Fibroblast of lung (primary cell): ENCODE measurements around the gene DPEP2. TPM values are rescaled to one million over a fixed set of nuclear protein-coding genes. Genes with fewer than 3 reads are reported as not detected.

Experiments
- DNase-seq, 2 donors: peaks; one replicate each; pipeline versions ENCODE4 v3.0.0 to v3.0.0-alpha.2; 2010; ENCODE audit warnings: low read depth in 2 of 2
- H2AFZ ChIP-seq: 2 replicates; pipeline ENCODE4 v1.5.1; 2012; ENCODE audit warnings: low read length, control low read depth, inconsistent platforms
- H3K27ac ChIP-seq: 2 replicates; pipeline ENCODE4 v1.5.1; 2011; ENCODE audit warnings: low read length, control low read depth; ENCODE audit not compliant: insufficient read depth
- H3K27me3 ChIP-seq: 2 replicates; pipeline ENCODE4 v1.5.1; 2011; ENCODE audit warnings: mild to moderate bottlenecking, low read length; ENCODE audit not compliant: control insufficient read depth, insufficient read depth
- H3K36me3 ChIP-seq: 2 replicates; pipeline ENCODE4 v1.5.1; 2011; ENCODE audit warnings: low read length; ENCODE audit not compliant: control insufficient read depth, insufficient read depth
- H3K4me1 ChIP-seq: 2 replicates; pipeline ENCODE4 v1.5.1; 2011; ENCODE audit warnings: low read length; ENCODE audit not compliant: control insufficient read depth, insufficient read depth; ENCODE audit errors: extremely low read depth
- H3K4me2 ChIP-seq: 2 replicates; pipeline ENCODE4 v1.5.1; 2011; ENCODE audit warnings: low read length, control low read depth; ENCODE audit not compliant: insufficient read depth; ENCODE audit errors: extremely low read depth
- H3K4me3 ChIP-seq, 4 experiments: fragments of 200-600 bp in 1 of 4; sonication (generic) in 1 of 4; replicated peaks in 1 of 4; 2 replicates each; pipeline ENCODE4 v1.5.1; 2011 to 2016; ENCODE audit warnings: low read length in 4 of 4, low read depth in 3 of 4, mild to moderate bottlenecking in 3 of 4, control low read depth in 2 of 4, inconsistent platforms in 1 of 4, mixed read lengths in 1 of 4; ENCODE audit not compliant: insufficient read depth in 1 of 4; ENCODE audit errors: control extremely low read depth in 1 of 4
- H3K79me2 ChIP-seq: 2 replicates; pipeline ENCODE4 v1.5.1; 2012; ENCODE audit warnings: mild to moderate bottlenecking, low read length, inconsistent platforms; ENCODE audit not compliant: control insufficient read depth, insufficient read depth
- H3K9ac ChIP-seq: 2 replicates; pipeline ENCODE4 v1.5.1; 2011; ENCODE audit warnings: mild to moderate bottlenecking, low read length, control low read depth; ENCODE audit not compliant: insufficient read depth
- H3K9me3 ChIP-seq: 2 replicates; pipeline ENCODE4 v1.5.1; 2012; ENCODE audit warnings: low read depth, low read length; ENCODE audit not compliant: control insufficient read depth, insufficient read depth
- H4K20me1 ChIP-seq: 2 replicates; pipeline ENCODE4 v1.5.1; 2011; ENCODE audit warnings: low read length; ENCODE audit not compliant: control insufficient read depth, insufficient read depth; ENCODE audit errors: extremely low read depth
- EZH2 ChIP-seq: IDR thresholded peaks from 2 replicates; pipeline ENCODE4 v1.5.1; 2012; ENCODE audit warnings: low read length, control low read depth, mild to moderate bottlenecking; ENCODE audit errors: missing control alignments
- polyA plus RNA-seq, 2 donors: library from polyadenylated mRNA; depleted of rRNA in 1 of 2; stranded (reverse) in 1 of 2; unstranded in 1 of 2; fragments of >200 nt; gene quantifications; 2 replicates each; pipeline ENCODE4 v1.2.1, GENCODE V29; 2011 to 2012; ENCODE audit warnings: missing spikeins in 1 of 2
- total RNA-seq: library from RNA; depleted of rRNA; stranded (reverse); fragments of >200 nt; gene quantifications from 2 replicates; pipeline ENCODE4 v1.2.1, GENCODE V29; 2014
- TF ChIP-seq, protein P1 (sequence below), 2 donors: IDR thresholded peaks in 1 of 2; conservative IDR thresholded peaks in 1 of 2; 1 replicate in 1 of 2; 2 replicates in 1 of 2; pipeline ENCODE4 v1.5.1; 2011 to 2012; ENCODE audit warnings: low read length in 2 of 2, control low read depth in 1 of 2, inconsistent platforms in 1 of 2, low read depth in 1 of 2, mild to moderate bottlenecking in 1 of 2

DPEP2 gene
- total and polyA plus RNA-seq, 2 donors (not counting 1 experiment from before 2014, with no cell fraction given), result not detected

DNA sequence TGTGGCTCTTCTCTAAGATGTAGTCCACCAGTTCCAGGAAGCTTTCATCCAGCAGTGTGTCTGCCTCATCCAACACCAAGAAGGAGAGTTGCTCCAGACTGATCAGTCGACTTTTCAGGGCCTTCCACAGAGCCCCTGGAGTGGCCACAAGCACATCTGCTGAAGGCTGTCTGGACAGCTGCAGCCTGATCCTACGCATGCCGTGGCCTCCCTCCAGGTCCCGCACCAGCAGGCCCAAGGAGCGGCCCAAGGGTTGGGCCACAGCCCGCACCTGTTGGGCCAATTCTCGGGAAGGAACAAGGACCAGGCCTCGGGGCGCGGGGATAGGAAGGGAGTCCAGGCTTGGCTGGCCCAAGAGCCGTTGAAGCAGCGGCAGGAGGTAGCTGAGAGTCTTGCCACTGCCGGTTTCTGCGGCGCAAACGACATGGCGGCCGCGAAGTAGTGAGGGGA is 23.0 kb upstream of the DPEP2 start:
- TF ChIP-seq, protein P1, sequence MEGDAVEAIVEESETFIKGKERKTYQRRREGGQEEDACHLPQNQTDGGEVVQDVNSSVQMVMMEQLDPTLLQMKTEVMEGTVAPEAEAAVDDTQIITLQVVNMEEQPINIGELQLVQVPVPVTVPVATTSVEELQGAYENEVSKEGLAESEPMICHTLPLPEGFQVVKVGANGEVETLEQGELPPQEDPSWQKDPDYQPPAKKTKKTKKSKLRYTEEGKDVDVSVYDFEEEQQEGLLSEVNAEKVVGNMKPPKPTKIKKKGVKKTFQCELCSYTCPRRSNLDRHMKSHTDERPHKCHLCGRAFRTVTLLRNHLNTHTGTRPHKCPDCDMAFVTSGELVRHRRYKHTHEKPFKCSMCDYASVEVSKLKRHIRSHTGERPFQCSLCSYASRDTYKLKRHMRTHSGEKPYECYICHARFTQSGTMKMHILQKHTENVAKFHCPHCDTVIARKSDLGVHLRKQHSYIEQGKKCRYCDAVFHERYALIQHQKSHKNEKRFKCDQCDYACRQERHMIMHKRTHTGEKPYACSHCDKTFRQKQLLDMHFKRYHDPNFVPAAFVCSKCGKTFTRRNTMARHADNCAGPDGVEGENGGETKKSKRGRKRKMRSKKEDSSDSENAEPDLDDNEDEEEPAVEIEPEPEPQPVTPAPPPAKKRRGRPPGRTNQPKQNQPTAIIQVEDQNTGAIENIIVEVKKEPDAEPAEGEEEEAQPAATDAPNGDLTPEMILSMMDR (conservative IDR thresholded peaks at IDR 0.05 in 1 of 2, IDR thresholded peaks at IDR 0.05 in 1 of 2; ENCODE audit: low read depth in 1 of 2, low read length in 2 of 2), result no peak
- no peak for TF ChIP-seq EZH2
- no peaks in the 10 kb centered on the region for H3K36me3 ChIP-seq
- DNase-seq, result no peak
- peak overlapping the region; percentile 88 to 98 (median 94) for H3K4me3 ChIP-seq
- peaks cover 26% of the 10 kb centered on the region for H3K79me2 ChIP-seq
- H3K9me3 ChIP-seq, result no peaks in the 10 kb centered on the region
- H3K27ac ChIP-seq, result peak overlapping the region; percentile 85
- no peaks in the 10 kb centered on the region for H4K20me1 ChIP-seq
- H2AFZ ChIP-seq, result peak overlapping the region; percentile 97
- peak overlapping the region; percentile 97 for H3K9ac ChIP-seq
- H3K4me2 ChIP-seq, result peak overlapping the region; percentile 97
- peaks cover 10% of the 10 kb centered on the region for H3K4me1 ChIP-seq
- H3K27me3 ChIP-seq, result no peaks in the 10 kb centered on the region

- Histone ChIP-seq H3K36me3 (no peaks in the 10 kb centered on the region), H3K4me3 (peak overlapping the region in 2 of 4 experiments; percentile 97 to 98), H4K20me1 (no peaks in the 10 kb centered on the region), H3K9ac (no peak overlapping the region), H3K79me2 (peaks cover 26% of the 10 kb centered on the region), H3K27me3 (no peaks in the 10 kb centered on the region), H2AFZ (no peak overlapping the region), H3K9me3 (no peaks in the 10 kb centered on the region), H3K4me1 (peaks cover 10% of the 10 kb centered on the region), H3K4me2 (no peak overlapping the region), H3K27ac (no peak overlapping the region)
- no peak for DNase-seq
- no peak for TF ChIP-seq EZH2
- TF ChIP-seq, protein P1 (conservative IDR thresholded peaks at IDR 0.05 in 1 of 2, IDR thresholded peaks at IDR 0.05 in 1 of 2; ENCODE audit: low read depth in 1 of 2, low read length in 2 of 2), result no peak
Observed at GRCh38 chr16:68021490-68021889, 22.2 kb upstream of the DPEP2 start.

DNA sequence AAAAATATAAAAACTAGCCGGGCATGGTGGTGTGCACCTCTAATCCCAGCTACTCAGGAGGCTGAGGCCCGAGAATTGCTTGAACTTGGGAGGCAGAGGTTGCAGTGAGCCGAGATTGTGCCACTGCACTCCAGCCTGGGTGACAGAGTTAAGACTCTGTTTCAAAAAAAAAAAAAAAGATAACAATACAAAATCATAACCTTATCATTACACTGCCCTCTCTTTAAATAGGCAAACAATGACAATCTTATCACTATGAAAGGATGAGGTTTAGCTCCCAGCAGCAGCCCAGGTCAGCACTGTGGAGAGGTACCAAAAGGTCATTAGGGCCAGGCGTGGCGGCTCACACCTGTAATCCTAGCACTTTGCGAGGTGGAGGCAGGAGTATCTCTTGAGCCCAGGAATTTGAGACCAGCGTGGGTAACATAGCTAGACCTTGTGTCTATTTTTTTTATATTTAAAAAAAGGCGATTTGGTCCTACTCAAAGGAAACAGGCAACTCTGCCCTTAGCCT is 19.9 kb upstream of the DPEP2 start:
- no peak for DNase-seq
- Histone ChIP-seq H3K4me1 (peaks cover 10% of the 10 kb centered on the region), H2AFZ (no peak overlapping the region), H3K9ac (no peak overlapping the region), H3K4me3 (no peak overlapping the region), H3K9me3 (no peaks in the 10 kb centered on the region), H4K20me1 (no peaks in the 10 kb centered on the region), H3K27ac (no peak overlapping the region), H3K27me3 (no peaks in the 10 kb centered on the region), H3K4me2 (no peak overlapping the region), H3K36me3 (no peaks in the 10 kb centered on the region), H3K79me2 (peaks cover 25% of the 10 kb centered on the region)
- TF ChIP-seq, protein P1 (conservative IDR thresholded peaks at IDR 0.05 in 1 of 2, IDR thresholded peaks at IDR 0.05 in 1 of 2; ENCODE audit: low read depth in 1 of 2, low read length in 2 of 2), result no peak
- TF ChIP-seq EZH2, result no peak
